HG02973 (cell line): ENCODE results near the gene MIDN.
"Not testable (repeated sequence)": the region's sequence is repeated elsewhere in the genome, so short reads cannot be mapped to it uniquely, and the experiment has no call there.

Source experiments
- ATAC-seq: cut with Tn5 transposase; IDR thresholded peaks from one replicate; pipeline ENCODE4 v1.9.1; 2021; ENCODE audit warnings: moderate library complexity; ENCODE audit not compliant: unreplicated experiment

The MIDN gene

GRCh38 chr19:1244693-1245451 lies 3.5 kb upstream of the MIDN start:
- ATAC-seq = no peak

GRCh38 chr19:1245494-1246264 lies 2.7 kb upstream of the MIDN start:
- ATAC-seq = no peak

- ATAC-seq = not testable (repeated sequence)
Measured at GRCh38 chr19:1246265-1247087, 1.9 kb upstream of the MIDN start.

- ATAC-seq = no peak
Measured at GRCh38 chr19:1247748-1248138, 640 bp upstream of the MIDN start.

- peak; percentile 24 for ATAC-seq
Measured at GRCh38 chr19:1248786-1249297, 459 bp downstream of the MIDN start.

- peak; percentile 42 for ATAC-seq
Measured at GRCh38 chr19:1249298-1249989, 1.1 kb downstream of the MIDN start.

- no peak for ATAC-seq
Measured at GRCh38 chr19:1249990-1250436, 1.6 kb downstream of the MIDN start.

- no peak for ATAC-seq
Measured at GRCh38 chr19:1250437-1251260, 2.3 kb downstream of the MIDN start.

- no peak for ATAC-seq
Measured at GRCh38 chr19:1251330-1252220, 3.2 kb downstream of the MIDN start.

- no peak for ATAC-seq
Measured at GRCh38 chr19:1252221-1252820, 3.9 kb downstream of the MIDN start.

- no peak for ATAC-seq
Measured at GRCh38 chr19:1252821-1253513, 4.6 kb downstream of the MIDN start.

GRCh38 chr19:1253514-1254080 lies 5.2 kb downstream of the MIDN start:
- no peak for ATAC-seq

- no peak for ATAC-seq
Measured at GRCh38 chr19:1254081-1254527, 5.7 kb downstream of the MIDN start.

- ATAC-seq = no peak
Measured at GRCh38 chr19:1254530-1255185, 6.3 kb downstream of the MIDN start.

- no peak for ATAC-seq
Measured at GRCh38 chr19:1255186-1256161, 7.1 kb downstream of the MIDN start.
